CD4-positive, CD25-positive, alpha-beta regulatory T cell (primary cell): ENCODE results near the gene PSMB7. TPM values are rescaled to one million over a fixed set of nuclear protein-coding genes. Genes with fewer than 3 reads are reported as not detected.

Experiments
- ATAC-seq, 2 donors: fragments of 150-1000 bp; cut with Tn5 transposase; one replicate each; pipeline ENCODE4 v1.10.0; 2021; ENCODE audit warnings: low read depth in 2 of 2, moderate number of reproducible peaks in 2 of 2, moderate library complexity in 1 of 2
- DNase-seq, 3 donors: peaks; one replicate each; pipeline versions ENCODE4 v3.0.0 to v3.0.0-alpha.2; 2012 to 2022; ENCODE audit warnings: mixed read lengths in 1 of 3
- H3K27ac ChIP-seq: one replicate; pipeline ENCODE4 v1.7.0; 2013; ENCODE audit warnings: mild to moderate bottlenecking, low read length; ENCODE audit not compliant: insufficient read depth, poor library complexity, severe bottlenecking
- H3K27me3 ChIP-seq: one replicate; pipeline ENCODE4 v1.7.0; 2013; ENCODE audit warnings: low read length; ENCODE audit not compliant: control insufficient read depth, insufficient read depth
- H3K36me3 ChIP-seq: one replicate; pipeline ENCODE4 v1.7.0; 2013; ENCODE audit warnings: mild to moderate bottlenecking, low read length, moderate library complexity; ENCODE audit not compliant: control insufficient read depth, insufficient read depth
- H3K4me1 ChIP-seq: 2 replicates; pipeline ENCODE4 v1.7.0; 2013; ENCODE audit warnings: mild to moderate bottlenecking, low read length; ENCODE audit not compliant: insufficient read depth, control insufficient read depth, poor library complexity, severe bottlenecking
- H3K4me3 ChIP-seq: one replicate; pipeline ENCODE4 v1.7.0; 2013; ENCODE audit warnings: low read depth, mild to moderate bottlenecking, low read length, moderate library complexity
- H3K9me3 ChIP-seq, 2 experiments: 1 replicate in 1 of 2; 2 replicates in 1 of 2; pipeline ENCODE4 v1.7.0; 2013; ENCODE audit warnings: low read length in 2 of 2, mild to moderate bottlenecking in 1 of 2, moderate library complexity in 1 of 2; ENCODE audit not compliant: control insufficient read depth in 2 of 2
- H3K27ac Mint-ChIP-seq, 3 donors: one replicate each; pipeline ENCODE4 v1.8.0; 2020 to 2022; ENCODE audit warnings: mild to moderate bottlenecking in 3 of 3, mixed read lengths in 3 of 3, moderate library complexity in 2 of 3
- H3K27me3 Mint-ChIP-seq: one replicate; pipeline ENCODE4 v1.8.0; 2022; ENCODE audit warnings: mild to moderate bottlenecking, mixed read lengths
- H3K36me3 Mint-ChIP-seq: one replicate; pipeline ENCODE4 v1.8.0; 2020; ENCODE audit warnings: mixed read lengths
- H3K4me1 Mint-ChIP-seq, 4 donors: one replicate each; pipeline ENCODE4 v1.8.0; 2020 to 2022; ENCODE audit warnings: mixed read lengths in 4 of 4, mild to moderate bottlenecking in 1 of 4
- H3K4me3 Mint-ChIP-seq, 4 donors: one replicate each; pipeline ENCODE4 v1.8.0; 2020 to 2022; ENCODE audit warnings: mild to moderate bottlenecking in 4 of 4, mixed read lengths in 4 of 4, moderate library complexity in 3 of 4
- H3K9me3 Mint-ChIP-seq, 7 donors: one replicate each; pipeline ENCODE4 v1.8.0; 2020 to 2022; ENCODE audit warnings: mixed read lengths in 7 of 7, mild to moderate bottlenecking in 3 of 7, moderate library complexity in 2 of 7
- polyA plus RNA-seq, 4 donors: library from polyadenylated mRNA; unstranded; fragments of 300-500 nt; fragmentation: Illumina TruSeq; gene quantifications; one replicate each; pipeline ENCODE4 v1.2.3, GENCODE V29; 2021
- total RNA-seq: library from RNA; stranded (reverse); gene quantifications from one replicate; pipeline ENCODE4 v1.2.3, GENCODE V29; 2022

Gene PSMB7
- total and polyA plus RNA-seq, 5 donors from 2014 or later, result 84.2 to 225 (median 186) TPM

GRCh38 chr9:124363326-124364096 lies 51.7 kb downstream of the PSMB7 start:
- H3K27ac Mint-ChIP-seq, result no peak overlapping the region
- Histone ChIP-seq H3K4me1 (no peaks in the 10 kb centered on the region), H3K36me3 (peaks cover 4% of the 10 kb centered on the region), H3K27ac (no peak overlapping the region), H3K27me3 (no peaks in the 10 kb centered on the region), H3K9me3 (no peaks in the 10 kb centered on the region), H3K4me3 (no peak overlapping the region)
- ATAC-seq, result no peak
- no peaks in the 10 kb centered on the region for H3K27me3 Mint-ChIP-seq
- no peak for DNase-seq
- H3K36me3 Mint-ChIP-seq, result peaks cover 23% of the 10 kb centered on the region
- H3K4me1 Mint-ChIP-seq, result peaks cover 20 to 60% (median 40%) of the 10 kb centered on the region in 4 donors
- H3K9me3 Mint-ChIP-seq, result no peaks in the 10 kb centered on the region
- no peak overlapping the region for H3K4me3 Mint-ChIP-seq

DNA sequence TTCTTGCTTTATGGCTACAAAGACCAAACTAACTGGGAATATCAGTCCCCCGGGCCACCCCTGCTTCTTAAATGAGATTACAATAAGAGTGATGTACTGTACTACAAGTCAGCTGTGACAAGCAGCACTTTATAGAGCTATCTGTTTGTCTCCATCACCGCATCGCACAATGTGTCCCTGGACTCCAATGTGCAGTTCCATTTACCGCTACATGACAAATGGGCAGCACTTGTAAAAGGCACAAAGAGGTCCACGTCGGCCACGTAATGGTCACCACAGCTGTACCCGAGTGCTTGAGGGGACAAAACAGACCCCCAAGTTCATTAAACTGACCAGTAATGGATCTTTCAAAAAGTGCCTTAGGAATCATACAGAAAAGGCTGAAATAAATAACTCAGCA lies 54.1 kb downstream of the PSMB7 start:
- Histone ChIP-seq H3K9me3 (no peaks in the 10 kb centered on the region), H3K4me3 (no peak overlapping the region), H3K27me3 (no peaks in the 10 kb centered on the region), H3K36me3 (peaks cover 11% of the 10 kb centered on the region), H3K27ac (no peak overlapping the region), H3K4me1 (peaks cover 7% of the 10 kb centered on the region)
- H3K27me3 Mint-ChIP-seq, result no peaks in the 10 kb centered on the region
- H3K4me3 Mint-ChIP-seq, result no peak overlapping the region
- no peaks in the 10 kb centered on the region for H3K9me3 Mint-ChIP-seq
- DNase-seq (no peak), ATAC-seq (no peak)
- H3K27ac Mint-ChIP-seq, result peak overlapping the region in 2 of 3 donors; percentile 20 to 79
- peaks cover 27% of the 10 kb centered on the region for H3K36me3 Mint-ChIP-seq
- H3K4me1 Mint-ChIP-seq, result peaks cover 11 to 63% (median 46%) of the 10 kb centered on the region in 4 donors

- H3K27me3 Mint-ChIP-seq, result no peaks in the 10 kb centered on the region
- H3K9me3 Mint-ChIP-seq, result no peaks in the 10 kb centered on the region
- H3K4me1 ChIP-seq, result peaks cover 7% of the 10 kb centered on the region
- H3K4me3 ChIP-seq, result no peak overlapping the region
- no peak for DNase-seq
- peaks cover 8 to 58% (median 41%) of the 10 kb centered on the region in 4 donors for H3K4me1 Mint-ChIP-seq
- no peak for ATAC-seq
- H3K27me3 ChIP-seq, result no peaks in the 10 kb centered on the region
- H3K36me3 ChIP-seq, result peaks cover 19% of the 10 kb centered on the region
- H3K9me3 ChIP-seq, result no peaks in the 10 kb centered on the region
- H3K27ac Mint-ChIP-seq, result peak overlapping the region in 2 of 3 donors; percentile 73 to 79
- H3K36me3 Mint-ChIP-seq, result peaks cover 25% of the 10 kb centered on the region
- no peak overlapping the region for H3K27ac ChIP-seq
- peak overlapping the region in 1 of 4 donors; percentile 20 for H3K4me3 Mint-ChIP-seq
Measured at GRCh38 chr9:124359855-124360678, 55.2 kb downstream of the PSMB7 start.

DNA sequence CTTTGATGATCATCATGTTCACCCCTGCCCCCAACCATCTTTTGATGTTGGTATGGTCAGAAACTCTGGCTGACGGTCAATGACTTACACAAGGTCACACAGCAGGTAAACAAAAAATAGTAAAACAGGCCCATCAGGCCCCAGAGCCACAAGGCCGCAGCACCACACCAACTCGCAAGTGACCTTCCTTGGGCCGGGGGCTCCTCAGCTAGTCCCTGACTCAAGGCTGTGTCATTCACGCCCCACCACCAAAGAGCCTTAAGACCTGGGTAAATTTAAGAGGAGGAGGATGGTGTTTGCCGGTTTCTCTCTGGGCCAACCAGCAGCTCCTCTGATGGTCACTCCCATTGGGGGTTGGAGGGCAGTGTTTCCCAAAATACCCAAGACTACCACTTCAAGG lies 55.8 kb downstream of the PSMB7 start:
- Histone ChIP-seq H3K9me3 (no peaks in the 10 kb centered on the region), H3K27me3 (no peaks in the 10 kb centered on the region), H3K27ac (no peak overlapping the region), H3K4me3 (no peak overlapping the region), H3K36me3 (peaks cover 24% of the 10 kb centered on the region), H3K4me1 (peaks cover 7% of the 10 kb centered on the region)
- no peak for DNase-seq
- ATAC-seq, result no peak
- no peaks in the 10 kb centered on the region for H3K9me3 Mint-ChIP-seq
- peaks cover 5 to 58% (median 37%) of the 10 kb centered on the region in 4 donors for H3K4me1 Mint-ChIP-seq
- peaks cover 21% of the 10 kb centered on the region for H3K36me3 Mint-ChIP-seq
- peak overlapping the region in 2 of 3 donors; percentile 9 to 38 for H3K27ac Mint-ChIP-seq
- no peak overlapping the region for H3K4me3 Mint-ChIP-seq
- H3K27me3 Mint-ChIP-seq, result no peaks in the 10 kb centered on the region

DNA sequence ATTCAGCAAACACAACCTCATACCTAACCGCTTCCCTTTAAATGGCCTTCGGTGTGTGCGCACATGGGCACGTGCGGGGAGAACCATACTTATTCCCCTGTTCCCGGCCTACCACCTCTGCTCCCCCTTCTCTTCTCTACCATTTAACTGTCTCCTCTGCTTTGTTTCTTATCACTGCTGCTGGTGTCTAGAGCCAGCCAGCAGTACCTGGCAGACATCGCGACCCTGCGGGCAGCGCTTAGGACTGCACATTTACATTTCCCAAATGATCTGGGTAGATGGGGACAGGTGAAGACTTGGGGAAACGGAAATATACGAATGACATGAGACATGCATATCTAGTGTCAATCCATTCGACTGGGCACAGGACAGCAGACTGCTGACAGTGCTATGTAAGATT lies 56.6 kb downstream of the PSMB7 start:
- Mint-ChIP-seq H3K4me3 (peak overlapping the region in 2 of 4 donors; percentile 10 to 53), H3K27ac (peak overlapping the region in 1 of 3 donors; percentile 33), H3K4me1 (peaks cover 5 to 58% (median 37%) of the 10 kb centered on the region in 4 donors), H3K36me3 (peaks cover 26% of the 10 kb centered on the region), H3K9me3 (no peaks in the 10 kb centered on the region), H3K27me3 (no peaks in the 10 kb centered on the region)
- peaks cover 7% of the 10 kb centered on the region for H3K4me1 ChIP-seq
- H3K4me3 ChIP-seq, result no peak overlapping the region
- DNase-seq (no peak), ATAC-seq (no peak)
- H3K27me3 ChIP-seq, result no peaks in the 10 kb centered on the region
- no peak overlapping the region for H3K27ac ChIP-seq
- no peaks in the 10 kb centered on the region for H3K9me3 ChIP-seq
- H3K36me3 ChIP-seq, result peaks cover 28% of the 10 kb centered on the region

GRCh38 chr9:124357721-124358361 lies 57.4 kb downstream of the PSMB7 start:
- Histone ChIP-seq H3K36me3 (peaks cover 36% of the 10 kb centered on the region), H3K4me3 (no peak overlapping the region), H3K4me1 (peaks cover 7% of the 10 kb centered on the region), H3K27ac (no peak overlapping the region), H3K27me3 (no peaks in the 10 kb centered on the region), H3K9me3 (no peaks in the 10 kb centered on the region)
- ATAC-seq, result no peak
- peak in 1 of 3 donors; percentile 9 for DNase-seq
- peaks cover 5 to 52% (median 35%) of the 10 kb centered on the region in 4 donors for H3K4me1 Mint-ChIP-seq
- H3K4me3 Mint-ChIP-seq, result peak overlapping the region in 1 of 4 donors; percentile 13
- H3K36me3 Mint-ChIP-seq, result peaks cover 23% of the 10 kb centered on the region
- no peaks in the 10 kb centered on the region for H3K9me3 Mint-ChIP-seq
- no peaks in the 10 kb centered on the region for H3K27me3 Mint-ChIP-seq
- peak overlapping the region in 2 of 3 donors; percentile 78 to 90 for H3K27ac Mint-ChIP-seq

- DNase-seq (peak in 1 of 3 donors; percentile 18), ATAC-seq (no peak)
- Histone ChIP-seq H3K4me1 (peaks cover 7% of the 10 kb centered on the region), H3K9me3 (no peaks in the 10 kb centered on the region), H3K4me3 (no peak overlapping the region), H3K27me3 (no peaks in the 10 kb centered on the region), H3K27ac (peak overlapping the region; percentile 17), H3K36me3 (peaks cover 46% of the 10 kb centered on the region)
- Mint-ChIP-seq H3K4me3 (no peak overlapping the region), H3K27me3 (no peaks in the 10 kb centered on the region), H3K9me3 (no peaks in the 10 kb centered on the region), H3K36me3 (peaks cover 30% of the 10 kb centered on the region), H3K4me1 (peaks cover 5 to 48% (median 34%) of the 10 kb centered on the region in 4 donors), H3K27ac (peak overlapping the region in 2 of 3 donors; percentile 78 to 90)
Measured at GRCh38 chr9:124356745-124357390, 58.4 kb downstream of the PSMB7 start.
